K562 (cell line): ENCODE results near the gene SLC9C2. TPM values are rescaled to one million over a fixed set of nuclear protein-coding genes. Genes with fewer than 3 reads are reported as not detected.

Source experiments
- CBFA2T2 ChIP-seq: fragments of 450-650 bp; conservative IDR thresholded peaks from 2 replicates; pipeline ENCODE4 v1.6.1; 2017; ENCODE audit warnings: mild to moderate bottlenecking
- CBFA2T3 ChIP-seq: fragments of 450-650 bp; IDR thresholded peaks from 2 replicates; pipeline ENCODE4 v1.6.1; 2017
- DNMT1 ChIP-seq: fragments of 450-650 bp; IDR thresholded peaks from 2 replicates; pipeline ENCODE4 v1.6.1; 2016; ENCODE audit warnings: antibody characterized with exemption, mild to moderate bottlenecking
- TCF3 ChIP-seq: sonication (generic); formaldehyde crosslinking; IDR thresholded peaks from 2 replicates; pipeline ENCODE4 v1.4.0; 2020; ENCODE audit warnings: mild to moderate bottlenecking, missing genetic modification reagents
- TOE1 ChIP-seq, 2 experiments: fragments of 450-650 bp in 1 of 2; sonication (generic) in 1 of 2; formaldehyde crosslinking in 1 of 2; IDR thresholded peaks; 2 replicates each; pipeline versions ENCODE4 v1.7.1 to v1.8.0; 2016 to 2022; ENCODE audit warnings: borderline replicate concordance in 2 of 2, mild to moderate bottlenecking in 2 of 2, antibody characterized with exemption in 1 of 2, inconsistent platforms in 1 of 2, low read depth in 1 of 2, missing genetic modification reagents in 1 of 2, moderate library complexity in 1 of 2
- XRCC3 ChIP-seq: fragments of 450-650 bp; IDR thresholded peaks from 2 replicates; pipeline ENCODE4 v1.6.1; 2017; ENCODE audit warnings: mild to moderate bottlenecking, moderate library complexity
- ZNF282 ChIP-seq: sonication (generic); formaldehyde crosslinking; IDR thresholded peaks from 2 replicates; pipeline ENCODE4 v1.8.1; 2023; ENCODE audit warnings: missing genetic modification reagents
- polyA plus RNA-seq, 8 experiments: library from polyadenylated mRNA; depleted of rRNA in 4 of 8; stranded (reverse) in 5 of 8; unstranded in 3 of 8; fragments of >200 nt; fragmentation: Nextera tagmentation in 2 of 8; fragmentation: Illumina TruSeq in 1 of 8; extraction: Ambion mirVana in 2 of 8; extraction: Trizol in 1 of 8; gene quantifications; 2 replicates each; pipeline versions ENCODE4 v1.2.1 to v1.2.3, GENCODE V29; 2011 to 2014; ENCODE audit warnings: inconsistent platforms in 1 of 8, missing spikeins in 1 of 8
- total RNA-seq, 7 experiments: library from RNA; depleted of rRNA in 6 of 7; stranded (reverse); fragments of >200 nt in 6 of 7; fragmentation: Illumina TruSeq in 2 of 7; extraction: Trizol in 2 of 7; gene quantifications; 2 replicates each; pipeline versions ENCODE4 v1.2.1 to v1.2.3, GENCODE V29; 2011 to 2021; ENCODE audit warnings: low replicate concordance in 1 of 7
- TF ChIP-seq, protein P1 (sequence below), 2 experiments: fragments of 450-650 bp; formaldehyde crosslinking in 1 of 2; IDR thresholded peaks; 2 replicates each; pipeline versions ENCODE4 v1.4.0 to v1.6.1; 2014 to 2020; ENCODE audit warnings: mild to moderate bottlenecking in 2 of 2, borderline replicate concordance in 1 of 2, low read depth in 1 of 2
- TF ChIP-seq, protein P2 (sequence below): fragments of 450-650 bp; IDR thresholded peaks from 2 replicates; pipeline ENCODE4 v1.6.1; 2016; ENCODE audit warnings: mild to moderate bottlenecking
- TF ChIP-seq, protein P3 (sequence below): IDR thresholded peaks from 3 replicates; pipeline ENCODE4 v1.6.1; 2011; ENCODE audit warnings: borderline replicate concordance, mild to moderate bottlenecking, moderate library complexity; ENCODE audit not compliant: insufficient read length; ENCODE audit errors: extremely low read depth
- TF ChIP-seq, protein P4 (sequence below): sonication (generic); formaldehyde crosslinking; IDR thresholded peaks from 2 replicates; pipeline ENCODE4 v1.8.0; 2022; ENCODE audit warnings: missing genetic modification reagents, mild to moderate bottlenecking, borderline replicate concordance

The SLC9C2 gene
- total and polyA plus RNA-seq, 9 of the 15 experiments (the other 6 are each of a cell fraction or from before 2014, with no cell fraction given), result 0.11 to 0.22 (median 0.15) TPM; not detected in 5

GRCh38 chr1:173580071-173580470, 22.8 kb downstream of the SLC9C2 start (continued):
- TF ChIP-seq, protein P1, sequence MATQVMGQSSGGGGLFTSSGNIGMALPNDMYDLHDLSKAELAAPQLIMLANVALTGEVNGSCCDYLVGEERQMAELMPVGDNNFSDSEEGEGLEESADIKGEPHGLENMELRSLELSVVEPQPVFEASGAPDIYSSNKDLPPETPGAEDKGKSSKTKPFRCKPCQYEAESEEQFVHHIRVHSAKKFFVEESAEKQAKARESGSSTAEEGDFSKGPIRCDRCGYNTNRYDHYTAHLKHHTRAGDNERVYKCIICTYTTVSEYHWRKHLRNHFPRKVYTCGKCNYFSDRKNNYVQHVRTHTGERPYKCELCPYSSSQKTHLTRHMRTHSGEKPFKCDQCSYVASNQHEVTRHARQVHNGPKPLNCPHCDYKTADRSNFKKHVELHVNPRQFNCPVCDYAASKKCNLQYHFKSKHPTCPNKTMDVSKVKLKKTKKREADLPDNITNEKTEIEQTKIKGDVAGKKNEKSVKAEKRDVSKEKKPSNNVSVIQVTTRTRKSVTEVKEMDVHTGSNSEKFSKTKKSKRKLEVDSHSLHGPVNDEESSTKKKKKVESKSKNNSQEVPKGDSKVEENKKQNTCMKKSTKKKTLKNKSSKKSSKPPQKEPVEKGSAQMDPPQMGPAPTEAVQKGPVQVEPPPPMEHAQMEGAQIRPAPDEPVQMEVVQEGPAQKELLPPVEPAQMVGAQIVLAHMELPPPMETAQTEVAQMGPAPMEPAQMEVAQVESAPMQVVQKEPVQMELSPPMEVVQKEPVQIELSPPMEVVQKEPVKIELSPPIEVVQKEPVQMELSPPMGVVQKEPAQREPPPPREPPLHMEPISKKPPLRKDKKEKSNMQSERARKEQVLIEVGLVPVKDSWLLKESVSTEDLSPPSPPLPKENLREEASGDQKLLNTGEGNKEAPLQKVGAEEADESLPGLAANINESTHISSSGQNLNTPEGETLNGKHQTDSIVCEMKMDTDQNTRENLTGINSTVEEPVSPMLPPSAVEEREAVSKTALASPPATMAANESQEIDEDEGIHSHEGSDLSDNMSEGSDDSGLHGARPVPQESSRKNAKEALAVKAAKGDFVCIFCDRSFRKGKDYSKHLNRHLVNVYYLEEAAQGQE (IDR thresholded peaks at IDR 0.05; ENCODE audit: borderline replicate concordance), result peak; percentile 37; the same call in 1 of the 2 replicates
- TF ChIP-seq, protein P1 (CRISPR knock-in tag; IDR thresholded peaks at IDR 0.05; ENCODE audit: low read depth), result no peak
- TF ChIP-seq, protein P2, sequence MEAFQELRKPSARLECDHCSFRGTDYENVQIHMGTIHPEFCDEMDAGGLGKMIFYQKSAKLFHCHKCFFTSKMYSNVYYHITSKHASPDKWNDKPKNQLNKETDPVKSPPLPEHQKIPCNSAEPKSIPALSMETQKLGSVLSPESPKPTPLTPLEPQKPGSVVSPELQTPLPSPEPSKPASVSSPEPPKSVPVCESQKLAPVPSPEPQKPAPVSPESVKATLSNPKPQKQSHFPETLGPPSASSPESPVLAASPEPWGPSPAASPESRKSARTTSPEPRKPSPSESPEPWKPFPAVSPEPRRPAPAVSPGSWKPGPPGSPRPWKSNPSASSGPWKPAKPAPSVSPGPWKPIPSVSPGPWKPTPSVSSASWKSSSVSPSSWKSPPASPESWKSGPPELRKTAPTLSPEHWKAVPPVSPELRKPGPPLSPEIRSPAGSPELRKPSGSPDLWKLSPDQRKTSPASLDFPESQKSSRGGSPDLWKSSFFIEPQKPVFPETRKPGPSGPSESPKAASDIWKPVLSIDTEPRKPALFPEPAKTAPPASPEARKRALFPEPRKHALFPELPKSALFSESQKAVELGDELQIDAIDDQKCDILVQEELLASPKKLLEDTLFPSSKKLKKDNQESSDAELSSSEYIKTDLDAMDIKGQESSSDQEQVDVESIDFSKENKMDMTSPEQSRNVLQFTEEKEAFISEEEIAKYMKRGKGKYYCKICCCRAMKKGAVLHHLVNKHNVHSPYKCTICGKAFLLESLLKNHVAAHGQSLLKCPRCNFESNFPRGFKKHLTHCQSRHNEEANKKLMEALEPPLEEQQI, result no peak
- TF ChIP-seq, protein P3, sequence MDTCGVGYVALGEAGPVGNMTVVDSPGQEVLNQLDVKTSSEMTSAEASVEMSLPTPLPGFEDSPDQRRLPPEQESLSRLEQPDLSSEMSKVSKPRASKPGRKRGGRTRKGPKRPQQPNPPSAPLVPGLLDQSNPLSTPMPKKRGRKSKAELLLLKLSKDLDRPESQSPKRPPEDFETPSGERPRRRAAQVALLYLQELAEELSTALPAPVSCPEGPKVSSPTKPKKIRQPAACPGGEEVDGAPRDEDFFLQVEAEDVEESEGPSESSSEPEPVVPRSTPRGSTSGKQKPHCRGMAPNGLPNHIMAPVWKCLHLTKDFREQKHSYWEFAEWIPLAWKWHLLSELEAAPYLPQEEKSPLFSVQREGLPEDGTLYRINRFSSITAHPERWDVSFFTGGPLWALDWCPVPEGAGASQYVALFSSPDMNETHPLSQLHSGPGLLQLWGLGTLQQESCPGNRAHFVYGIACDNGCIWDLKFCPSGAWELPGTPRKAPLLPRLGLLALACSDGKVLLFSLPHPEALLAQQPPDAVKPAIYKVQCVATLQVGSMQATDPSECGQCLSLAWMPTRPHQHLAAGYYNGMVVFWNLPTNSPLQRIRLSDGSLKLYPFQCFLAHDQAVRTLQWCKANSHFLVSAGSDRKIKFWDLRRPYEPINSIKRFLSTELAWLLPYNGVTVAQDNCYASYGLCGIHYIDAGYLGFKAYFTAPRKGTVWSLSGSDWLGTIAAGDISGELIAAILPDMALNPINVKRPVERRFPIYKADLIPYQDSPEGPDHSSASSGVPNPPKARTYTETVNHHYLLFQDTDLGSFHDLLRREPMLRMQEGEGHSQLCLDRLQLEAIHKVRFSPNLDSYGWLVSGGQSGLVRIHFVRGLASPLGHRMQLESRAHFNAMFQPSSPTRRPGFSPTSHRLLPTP, result no peak
- TF ChIP-seq, protein P4, sequence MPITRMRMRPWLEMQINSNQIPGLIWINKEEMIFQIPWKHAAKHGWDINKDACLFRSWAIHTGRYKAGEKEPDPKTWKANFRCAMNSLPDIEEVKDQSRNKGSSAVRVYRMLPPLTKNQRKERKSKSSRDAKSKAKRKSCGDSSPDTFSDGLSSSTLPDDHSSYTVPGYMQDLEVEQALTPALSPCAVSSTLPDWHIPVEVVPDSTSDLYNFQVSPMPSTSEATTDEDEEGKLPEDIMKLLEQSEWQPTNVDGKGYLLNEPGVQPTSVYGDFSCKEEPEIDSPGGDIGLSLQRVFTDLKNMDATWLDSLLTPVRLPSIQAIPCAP (CRISPR knock-in tag), result no peak
- TF ChIP-seq ZNF282 (CRISPR knock-in tag) (no peak), TCF3 (CRISPR knock-in tag) (peak; percentile 33; the same call in 1 of the 2 replicates), XRCC3 (no peak), DNMT1 (no peak), CBFA2T3 (peak; percentile 54), TOE1 (IDR thresholded peaks at IDR 0.05; ENCODE audit: borderline replicate concordance) (peak; percentile 47; the same call in 1 of the 2 replicates), TOE1 (CRISPR knock-in tag; IDR thresholded peaks at IDR 0.05; ENCODE audit: borderline replicate concordance, low read depth) (no peak), CBFA2T2 (peak; percentile 28)
